Transverse colon (tissue), 4 donors: Measurements from ENCODE around the gene PPP2R2C. TPM values are rescaled to one million over a fixed set of nuclear protein-coding genes. Genes with fewer than 3 reads are reported as not detected.

Experiments
- DNase-seq: peaks from one replicate; pipeline ENCODE4 v3.0.0-alpha.2; 2019
- H3K27ac ChIP-seq, 4 donors: fragments of 200-600 bp; sonication (generic); 2 replicates each; pipeline ENCODE4 v1.5.1; 2016 to 2018; ENCODE audit warnings: inconsistent platforms in 4 of 4
- H3K27me3 ChIP-seq: fragments of 200-600 bp; sonication (generic); 2 replicates; pipeline ENCODE4 v1.5.1; 2017; ENCODE audit warnings: inconsistent platforms
- H3K36me3 ChIP-seq, 4 donors: fragments of 200-600 bp; sonication (generic); 2 replicates each; pipeline ENCODE4 v1.5.1; 2017 to 2019; ENCODE audit warnings: inconsistent platforms in 4 of 4
- H3K4me1 ChIP-seq, 4 donors: fragments of 200-600 bp; sonication (generic); 2 replicates each; pipeline ENCODE4 v1.5.1; 2017 to 2020; ENCODE audit warnings: inconsistent platforms in 4 of 4
- H3K4me3 ChIP-seq, 4 donors: fragments of 200-600 bp; sonication (generic); 1 replicate in 1 of 4; 2 replicates in 3 of 4; pipeline versions ENCODE4 v1.5.1 to v1.6.1; 2017 to 2019; ENCODE audit warnings: inconsistent platforms in 4 of 4
- H3K9me3 ChIP-seq, 2 donors: fragments of 200-600 bp; sonication (generic); 2 replicates each; pipeline ENCODE4 v1.5.1; 2017 to 2019; ENCODE audit warnings: inconsistent platforms in 2 of 2
- EP300 ChIP-seq: sonication (generic); formaldehyde crosslinking; IDR thresholded peaks from one replicate; pipeline ENCODE4 v1.6.1; 2017; ENCODE audit warnings: antibody characterized with exemption, low read depth
- POLR2A ChIP-seq: fragments of 450-650 bp; IDR thresholded peaks from one replicate; pipeline ENCODE4 v1.6.1; 2016; ENCODE audit warnings: antibody characterized with exemption, mild to moderate bottlenecking, moderate library complexity
- POLR2AphosphoS5 ChIP-seq, 3 donors: sonication (generic); formaldehyde crosslinking; IDR thresholded peaks; one replicate each; pipeline ENCODE4 v1.6.1; 2016; ENCODE audit warnings: antibody characterized with exemption in 3 of 3
- WGBS, 2 donors: methylation state at CpG; one replicate each; pipeline ENCODE4 v1.1.5; 2018; ENCODE audit warnings: low coverage in 1 of 2; 5-methylcytosine and 5-hydroxymethylcytosine counted together
- in situ Hi-C, 4 donors: fragments of 200-750 bp; cut with MboI; loops; one replicate each; pipeline versions ENCODE4 v1.15.0 to v1.15.1; 2017; ENCODE audit warnings: low sequenced_read_pairs in 3 of 4, low pct_ligation_motif_present in 1 of 4, low pct_unique_long_range_greater_than_20kb in 1 of 4
- intact Hi-C: fragments of 100-400 bp; cut with DNase I; formaldehyde crosslinking; loops from one replicate; pipeline ENCODE4 v1.15.1; 2023; ENCODE audit warnings: low total_unique reads
- total RNA-seq, 4 donors: library from RNA; depleted of rRNA; stranded (reverse); fragments of >200 nt; gene quantifications; one replicate each; pipeline ENCODE4 v1.1.0, GENCODE V29; 2016
- TF ChIP-seq, protein P1 (sequence below), 5 experiments: fragments of 200-600 bp in 3 of 5; fragments of 450-650 bp in 2 of 5; sonication (generic) in 3 of 5; IDR thresholded peaks; 1 replicate in 2 of 5; 2 replicates in 3 of 5; pipeline ENCODE4 v1.5.1; 2016 to 2017; ENCODE audit warnings: antibody characterized with exemption in 5 of 5, inconsistent platforms in 3 of 5, mild to moderate bottlenecking in 2 of 5, moderate library complexity in 1 of 5

Gene PPP2R2C
- total RNA-seq, 4 donors from 2014 or later = 0.27 to 8.8 (median 1.7) TPM

DNA sequence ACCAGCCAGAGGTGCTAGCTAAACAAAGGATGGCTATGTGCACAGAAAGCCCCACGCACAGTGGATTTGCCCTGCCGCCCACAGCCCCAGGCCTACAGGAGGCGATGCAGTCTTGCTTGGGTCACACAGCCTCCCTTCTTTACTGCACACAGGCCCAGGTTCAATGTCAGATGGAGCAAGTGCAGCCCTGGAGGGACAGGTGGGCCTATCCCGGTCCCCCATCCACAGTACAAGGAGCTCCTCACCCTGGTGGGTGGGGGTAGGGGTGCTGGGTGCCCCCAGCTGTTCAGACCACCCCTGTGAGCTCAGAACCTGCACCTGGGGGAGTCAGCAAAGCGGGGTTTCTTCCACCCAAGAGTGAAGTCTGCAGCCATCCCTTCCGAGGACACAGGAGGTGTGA, 114.9 kb downstream of the PPP2R2C start:
- H3K27me3 ChIP-seq = no peaks in the 10 kb centered on the region
- peaks cover 0 to 10% (median 0%) of the 10 kb centered on the region in 4 donors for H3K4me1 ChIP-seq
- H3K27ac ChIP-seq = no peak overlapping the region
- WGBS, 2 donors = 82% methylated on average over 5 of the region's 6 CpGs; no CpG with 5 or more reads in 1 of the 2 donors
- DNase-seq = no peak
- no peaks in the 10 kb centered on the region for H3K9me3 ChIP-seq
- no peaks in the 10 kb centered on the region for H3K36me3 ChIP-seq
- TF ChIP-seq POLR2AphosphoS5 (IDR thresholded peaks at IDR 0.05) = no peak
- TF ChIP-seq EP300 = no peak
- TF ChIP-seq, protein P1, sequence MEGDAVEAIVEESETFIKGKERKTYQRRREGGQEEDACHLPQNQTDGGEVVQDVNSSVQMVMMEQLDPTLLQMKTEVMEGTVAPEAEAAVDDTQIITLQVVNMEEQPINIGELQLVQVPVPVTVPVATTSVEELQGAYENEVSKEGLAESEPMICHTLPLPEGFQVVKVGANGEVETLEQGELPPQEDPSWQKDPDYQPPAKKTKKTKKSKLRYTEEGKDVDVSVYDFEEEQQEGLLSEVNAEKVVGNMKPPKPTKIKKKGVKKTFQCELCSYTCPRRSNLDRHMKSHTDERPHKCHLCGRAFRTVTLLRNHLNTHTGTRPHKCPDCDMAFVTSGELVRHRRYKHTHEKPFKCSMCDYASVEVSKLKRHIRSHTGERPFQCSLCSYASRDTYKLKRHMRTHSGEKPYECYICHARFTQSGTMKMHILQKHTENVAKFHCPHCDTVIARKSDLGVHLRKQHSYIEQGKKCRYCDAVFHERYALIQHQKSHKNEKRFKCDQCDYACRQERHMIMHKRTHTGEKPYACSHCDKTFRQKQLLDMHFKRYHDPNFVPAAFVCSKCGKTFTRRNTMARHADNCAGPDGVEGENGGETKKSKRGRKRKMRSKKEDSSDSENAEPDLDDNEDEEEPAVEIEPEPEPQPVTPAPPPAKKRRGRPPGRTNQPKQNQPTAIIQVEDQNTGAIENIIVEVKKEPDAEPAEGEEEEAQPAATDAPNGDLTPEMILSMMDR (IDR thresholded peaks at IDR 0.05) = no peak
- no peak for TF ChIP-seq POLR2A
- no peak overlapping the region for H3K4me3 ChIP-seq
- intact Hi-C loops = no loop called here
- in situ Hi-C loops = no loop called here

DNA sequence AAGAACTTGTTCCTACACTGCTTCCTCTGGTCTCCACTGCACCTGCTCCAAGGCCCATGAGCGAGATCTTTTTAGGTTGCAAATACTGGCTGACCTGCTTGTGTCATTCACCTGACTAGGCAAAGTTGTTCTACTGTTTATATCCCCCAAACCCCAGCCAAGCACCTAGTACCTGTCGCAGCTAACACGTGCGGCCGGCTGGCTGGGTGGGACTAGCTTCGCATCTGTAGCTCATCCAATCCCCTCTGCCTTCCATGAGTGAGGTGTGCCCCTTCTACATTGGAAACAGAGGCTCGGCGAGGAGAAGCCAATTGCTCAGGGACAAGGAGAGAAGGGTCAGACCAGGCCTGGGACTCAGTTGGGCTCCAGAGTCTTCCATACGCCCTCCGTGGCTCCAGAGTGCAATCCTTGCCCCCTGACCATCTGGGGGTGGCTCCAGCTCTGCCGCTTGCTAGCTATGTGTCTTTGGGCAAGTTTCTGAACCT, 116.3 kb downstream of the PPP2R2C start:
- no peak overlapping the region for H3K4me3 ChIP-seq
- no peaks in the 10 kb centered on the region for H3K27me3 ChIP-seq
- intact Hi-C loops = no loop called here
- no peak for TF ChIP-seq POLR2AphosphoS5 (IDR thresholded peaks at IDR 0.05)
- TF ChIP-seq EP300 = no peak
- TF ChIP-seq, protein P1 (IDR thresholded peaks at IDR 0.05) = no peak
- TF ChIP-seq POLR2A = no peak
- no peaks in the 10 kb centered on the region for H3K9me3 ChIP-seq
- in situ Hi-C loops = no loop called here
- H3K36me3 ChIP-seq = no peaks in the 10 kb centered on the region
- H3K27ac ChIP-seq = no peak overlapping the region
- peaks cover 0 to 10% (median 0%) of the 10 kb centered on the region in 4 donors for H3K4me1 ChIP-seq
- DNase-seq = no peak
- 79% methylated on average over 11 of the region's 11 CpGs; no CpG with 5 or more reads in 1 of the 2 donors for WGBS, 2 donors

DNA sequence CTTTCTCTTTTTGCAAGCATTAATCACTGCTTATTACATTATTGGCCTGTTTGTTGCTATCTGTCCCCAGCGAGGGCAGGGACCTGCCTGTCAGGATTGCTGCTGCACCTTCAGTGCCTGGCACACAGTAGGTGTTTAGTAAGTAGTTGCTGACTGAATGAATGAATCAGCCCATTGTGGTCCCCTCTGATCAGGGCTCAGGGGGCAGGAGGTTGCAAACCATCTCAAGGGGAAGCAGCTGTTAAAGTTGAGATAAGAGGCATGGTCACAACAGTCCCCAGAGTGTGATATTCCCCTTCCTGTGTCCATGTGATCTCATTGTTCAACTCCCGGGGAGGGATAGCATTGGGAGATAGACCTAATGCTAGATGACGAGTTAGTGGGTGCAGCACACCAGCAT, 117.4 kb downstream of the PPP2R2C start:
- WGBS, 2 donors = 36% methylated on average over 3 of the region's 3 CpGs; no CpG with 5 or more reads in 1 of the 2 donors
- no peaks in the 10 kb centered on the region for H3K36me3 ChIP-seq

DNA sequence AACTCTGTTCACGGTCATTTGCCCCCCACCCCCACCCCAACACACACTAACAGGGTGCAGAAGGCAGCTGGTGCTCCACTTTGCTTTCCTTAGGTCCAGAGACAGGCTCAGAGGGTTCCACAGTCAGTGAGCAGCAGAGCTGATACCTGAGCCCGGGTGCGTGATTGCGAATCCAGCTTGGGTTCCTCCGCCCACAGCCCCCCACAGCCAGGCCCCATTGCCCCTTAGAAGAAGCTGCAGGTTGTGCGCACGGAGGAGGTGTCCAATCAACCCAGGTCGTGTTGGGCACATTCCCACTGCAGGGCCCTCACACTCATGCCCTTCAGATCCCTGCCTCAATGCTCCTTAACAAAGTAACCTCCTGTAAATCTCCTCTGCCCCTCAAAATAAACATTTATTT, 117.8 kb downstream of the PPP2R2C start:
- no peak for TF ChIP-seq EP300
- TF ChIP-seq, protein P1 (IDR thresholded peaks at IDR 0.05) = no peak
- TF ChIP-seq POLR2A = no peak
- no peak for TF ChIP-seq POLR2AphosphoS5 (IDR thresholded peaks at IDR 0.05)
- intact Hi-C loops (no loop called here), in situ Hi-C loops (no loop called here)
- H3K4me1 ChIP-seq = peaks cover 0 to 2% (median 0%) of the 10 kb centered on the region in 4 donors
- H3K27me3 ChIP-seq = no peaks in the 10 kb centered on the region
- no peak overlapping the region for H3K4me3 ChIP-seq
- WGBS, 2 donors = 64 to 66% methylated on average over 7 to 8 of the region's 8 CpGs
- DNase-seq = no peak
- no peak overlapping the region for H3K27ac ChIP-seq
- H3K9me3 ChIP-seq = no peaks in the 10 kb centered on the region
- H3K36me3 ChIP-seq = no peaks in the 10 kb centered on the region

More for the DNA sequence above, 117.4 kb downstream of the PPP2R2C start:
- intact Hi-C loops (no loop called here), in situ Hi-C loops (no loop called here)
- no peak overlapping the region for H3K4me3 ChIP-seq
- no peak overlapping the region for H3K27ac ChIP-seq
- H3K27me3 ChIP-seq = no peaks in the 10 kb centered on the region
- DNase-seq = no peak
- no peaks in the 10 kb centered on the region for H3K9me3 ChIP-seq
- TF ChIP-seq, protein P1 (IDR thresholded peaks at IDR 0.05) = no peak
- TF ChIP-seq POLR2AphosphoS5 (IDR thresholded peaks at IDR 0.05) (no peak), POLR2A (no peak), EP300 (no peak)
- peaks cover 0 to 6% (median 0%) of the 10 kb centered on the region in 4 donors for H3K4me1 ChIP-seq
